Skeletal muscle satellite cell (primary cell): ENCODE data around the gene PEAK1.

Source experiments
- H3K27me3 ChIP-seq: 2 replicates; pipeline ENCODE4 v1.7.0; 2013; ENCODE audit warnings: low read length; ENCODE audit not compliant: control insufficient read depth, insufficient read depth
- H3K36me3 ChIP-seq: 2 replicates; pipeline ENCODE4 v1.7.0; 2013; ENCODE audit warnings: mild to moderate bottlenecking, control low read depth, low read length; ENCODE audit not compliant: insufficient read depth
- H3K4me1 ChIP-seq: 2 replicates; pipeline ENCODE4 v1.7.0; 2013; ENCODE audit warnings: low read length; ENCODE audit not compliant: control insufficient read depth, insufficient read depth
- H3K4me2 ChIP-seq: 2 replicates; pipeline ENCODE4 v1.7.0; 2013; ENCODE audit warnings: mild to moderate bottlenecking, low read length
- H3K4me3 ChIP-seq: 2 replicates; pipeline ENCODE4 v1.7.0; 2013; ENCODE audit warnings: low read length
- H3K9ac ChIP-seq: 2 replicates; pipeline ENCODE4 v1.7.0; 2013; ENCODE audit warnings: mild to moderate bottlenecking, low read depth, low read length, moderate library complexity
- H3K9me3 ChIP-seq: replicated peaks from 2 replicates; pipeline ENCODE4 v1.7.0; 2013; ENCODE audit warnings: mild to moderate bottlenecking, control low read depth, low read length

The PEAK1 gene

GRCh38 chr15:77393471-77393840 lies 26.4 kb downstream of the PEAK1 start:
- Histone ChIP-seq H3K36me3 (no peaks in the 10 kb centered on the region), H3K4me2 (no peak overlapping the region), H3K9me3 (no peaks in the 10 kb centered on the region), H3K9ac (no peak overlapping the region), H3K4me1 (no peaks in the 10 kb centered on the region), H3K4me3 (no peak overlapping the region), H3K27me3 (no peaks in the 10 kb centered on the region)

DNA sequence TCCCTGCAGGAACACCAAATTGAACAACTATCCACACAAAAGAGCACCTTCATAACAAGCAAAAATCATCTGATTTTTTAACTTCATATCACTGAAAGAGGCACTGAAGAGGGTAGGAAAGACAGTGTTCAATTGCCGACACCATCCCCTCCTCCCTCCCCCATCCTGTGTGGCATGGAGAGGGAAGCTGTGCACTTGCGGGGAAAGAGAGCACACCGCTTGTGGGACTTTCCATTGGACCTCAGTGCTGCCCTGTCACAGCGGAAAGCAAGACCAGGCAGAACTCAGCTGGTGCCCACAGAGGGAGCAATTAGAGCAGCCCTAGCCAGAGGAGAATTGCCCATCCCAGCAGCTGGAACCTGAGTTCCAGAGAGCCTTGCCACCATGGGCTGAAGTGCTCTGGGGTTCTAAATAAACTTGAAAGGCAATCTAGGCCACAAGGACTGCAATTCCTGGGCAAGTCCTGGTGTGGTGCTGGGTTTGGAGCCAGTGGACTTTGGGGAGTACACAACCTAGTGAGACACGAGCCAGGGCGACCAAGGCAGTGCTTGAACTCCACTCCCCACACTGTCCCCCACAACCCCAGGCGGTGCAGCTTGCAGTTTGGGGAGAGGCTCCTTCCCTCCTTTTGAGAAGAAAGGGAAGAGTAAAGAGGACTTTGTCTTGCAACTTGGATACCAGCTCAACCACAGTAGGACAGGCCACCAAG lies 27.0 kb downstream of the PEAK1 start:
- no peaks in the 10 kb centered on the region for H3K9me3 ChIP-seq
- H3K4me3 ChIP-seq, result no peak overlapping the region
- no peak overlapping the region for H3K9ac ChIP-seq
- no peaks in the 10 kb centered on the region for H3K36me3 ChIP-seq
- H3K4me2 ChIP-seq, result no peak overlapping the region
- H3K4me1 ChIP-seq, result no peaks in the 10 kb centered on the region
- no peaks in the 10 kb centered on the region for H3K27me3 ChIP-seq

DNA sequence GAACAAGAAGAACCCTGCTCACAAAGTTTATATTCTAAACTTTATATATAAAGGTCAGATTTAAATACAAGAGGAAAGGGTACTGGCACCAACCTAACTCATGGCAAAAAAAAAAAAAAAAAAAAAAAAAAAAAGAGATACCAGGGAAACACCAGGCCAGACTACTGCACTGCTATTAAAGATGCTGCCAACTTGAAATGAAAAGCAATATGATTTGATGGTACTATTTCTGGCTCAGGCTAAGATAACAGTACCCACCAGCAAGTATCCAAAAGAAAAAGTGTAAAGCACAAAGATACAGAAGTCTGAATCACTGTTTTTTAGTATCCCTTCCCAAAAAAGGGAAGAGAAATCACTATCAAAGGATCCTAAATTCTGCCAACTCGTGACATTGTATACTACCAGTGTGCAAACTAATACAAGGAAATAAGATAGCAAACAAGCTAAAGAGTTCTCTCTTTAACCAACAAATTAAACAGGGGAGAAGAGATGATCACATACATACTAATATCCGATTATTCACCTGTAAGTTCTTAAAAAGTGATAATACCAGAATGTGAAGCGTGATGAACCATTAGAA lies 28.4 kb downstream of the PEAK1 start:
- no peaks in the 10 kb centered on the region for H3K9me3 ChIP-seq
- no peaks in the 10 kb centered on the region for H3K36me3 ChIP-seq
- H3K9ac ChIP-seq, result no peak overlapping the region
- H3K4me1 ChIP-seq, result no peaks in the 10 kb centered on the region
- no peak overlapping the region for H3K4me2 ChIP-seq
- H3K27me3 ChIP-seq, result no peaks in the 10 kb centered on the region
- no peak overlapping the region for H3K4me3 ChIP-seq

DNA sequence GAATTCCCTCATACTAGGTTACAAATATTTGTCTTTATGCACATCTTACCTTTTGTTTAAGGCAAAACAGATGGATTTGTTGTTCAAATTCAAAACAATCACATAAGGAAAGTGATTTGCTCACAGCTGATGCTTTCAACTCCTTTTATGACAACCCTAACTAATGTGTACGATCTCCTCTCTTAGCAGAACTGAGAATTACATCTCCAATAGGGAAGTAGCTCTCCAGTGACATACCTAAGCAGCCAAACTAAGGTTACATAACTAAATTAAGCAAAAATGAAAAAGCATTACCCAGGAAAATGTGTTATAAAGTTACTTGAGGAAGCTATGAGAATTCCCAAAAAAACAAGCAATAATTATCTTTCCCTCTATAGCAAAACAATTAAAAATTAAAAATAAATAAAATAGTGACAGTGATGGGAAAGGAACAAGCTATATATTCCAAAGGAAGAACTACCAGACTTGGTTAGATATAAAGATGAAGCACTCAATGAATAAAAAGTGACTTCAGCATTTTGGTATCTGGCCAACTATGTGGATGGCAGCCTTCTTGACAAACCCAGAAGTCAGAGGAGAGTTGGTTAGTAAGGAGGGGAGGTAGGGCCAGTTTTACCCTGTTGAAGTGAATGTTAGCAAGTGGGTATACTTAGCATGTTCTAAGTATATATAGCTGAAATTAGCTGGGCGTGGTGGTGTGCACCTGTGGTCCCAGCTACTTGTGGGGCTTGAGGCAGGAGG lies 32.4 kb downstream of the PEAK1 start:
- H3K9ac ChIP-seq, result no peak overlapping the region

GRCh38 chr15:77386626-77387025 lies 33.3 kb downstream of the PEAK1 start:
- no peak overlapping the region for H3K9ac ChIP-seq
- no peaks in the 10 kb centered on the region for H3K9me3 ChIP-seq
- no peaks in the 10 kb centered on the region for H3K27me3 ChIP-seq
- H3K4me1 ChIP-seq, result no peaks in the 10 kb centered on the region
- H3K4me3 ChIP-seq, result no peak overlapping the region
- H3K36me3 ChIP-seq, result no peaks in the 10 kb centered on the region
- H3K4me2 ChIP-seq, result no peak overlapping the region

More for the DNA sequence above, 32.4 kb downstream of the PEAK1 start:
- Histone ChIP-seq H3K4me1 (no peaks in the 10 kb centered on the region), H3K4me2 (no peak overlapping the region), H3K4me3 (no peak overlapping the region), H3K9me3 (no peaks in the 10 kb centered on the region), H3K36me3 (no peaks in the 10 kb centered on the region), H3K27me3 (no peaks in the 10 kb centered on the region)

GRCh38 chr15:77384589-77385359 lies 35.1 kb downstream of the PEAK1 start:
- no peak overlapping the region for H3K9ac ChIP-seq
- no peaks in the 10 kb centered on the region for H3K9me3 ChIP-seq
- no peaks in the 10 kb centered on the region for H3K27me3 ChIP-seq
- no peak overlapping the region for H3K4me2 ChIP-seq
- no peaks in the 10 kb centered on the region for H3K36me3 ChIP-seq
- no peaks in the 10 kb centered on the region for H3K4me1 ChIP-seq
- no peak overlapping the region for H3K4me3 ChIP-seq

- Histone ChIP-seq H3K4me3 (no peak overlapping the region), H3K4me1 (no peaks in the 10 kb centered on the region), H3K27me3 (no peaks in the 10 kb centered on the region), H3K4me2 (no peak overlapping the region), H3K9ac (no peak overlapping the region), H3K36me3 (no peaks in the 10 kb centered on the region), H3K9me3 (no peaks in the 10 kb centered on the region)
Observed at GRCh38 chr15:77384086-77384485, 35.8 kb downstream of the PEAK1 start.

DNA sequence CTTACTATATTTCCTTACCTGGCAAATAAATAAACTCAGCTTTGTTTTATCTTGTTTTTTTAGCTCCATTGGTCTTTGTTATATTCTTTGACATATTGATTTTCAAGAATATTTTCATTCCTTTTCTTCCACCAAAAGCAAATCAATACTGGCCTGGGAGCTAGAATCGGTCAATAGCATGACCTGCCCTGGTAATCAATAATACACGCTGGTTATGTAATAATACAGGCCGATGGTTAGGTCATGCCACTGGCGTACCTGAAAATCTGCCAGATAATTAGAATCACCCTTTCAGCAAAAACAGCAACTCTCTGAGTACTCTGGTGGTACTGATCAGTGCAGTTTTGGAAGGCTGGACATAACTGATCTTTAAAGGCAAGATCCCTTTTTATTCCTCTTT lies 39.9 kb downstream of the PEAK1 start:
- H3K4me2 ChIP-seq, result no peak overlapping the region
- no peak overlapping the region for H3K4me3 ChIP-seq
- no peak overlapping the region for H3K9ac ChIP-seq
- H3K36me3 ChIP-seq, result no peaks in the 10 kb centered on the region
- H3K27me3 ChIP-seq, result no peaks in the 10 kb centered on the region
- no peaks in the 10 kb centered on the region for H3K9me3 ChIP-seq
- H3K4me1 ChIP-seq, result no peaks in the 10 kb centered on the region

DNA sequence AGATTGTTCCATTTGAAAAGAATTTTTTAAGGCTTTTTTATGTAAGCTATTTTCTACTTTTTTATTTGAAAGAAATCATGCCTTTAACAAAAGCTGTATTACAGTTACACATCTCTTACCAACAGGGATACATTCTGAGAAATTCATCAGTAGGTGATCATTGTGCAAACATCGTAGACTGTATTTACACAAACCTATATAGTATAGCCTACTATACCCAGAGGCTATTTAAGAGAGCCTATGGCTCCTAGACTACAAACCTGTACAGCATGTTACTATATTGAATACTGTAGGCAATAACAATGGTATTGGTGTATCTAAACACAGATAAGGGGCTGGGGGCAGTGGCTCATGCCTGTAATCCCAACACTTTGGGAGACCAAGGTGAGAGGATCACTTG lies 43.1 kb downstream of the PEAK1 start:
- Histone ChIP-seq H3K4me1 (no peaks in the 10 kb centered on the region), H3K27me3 (no peaks in the 10 kb centered on the region), H3K36me3 (no peaks in the 10 kb centered on the region), H3K9me3 (no peaks in the 10 kb centered on the region), H3K4me3 (no peak overlapping the region), H3K9ac (no peak overlapping the region), H3K4me2 (no peak overlapping the region)

DNA sequence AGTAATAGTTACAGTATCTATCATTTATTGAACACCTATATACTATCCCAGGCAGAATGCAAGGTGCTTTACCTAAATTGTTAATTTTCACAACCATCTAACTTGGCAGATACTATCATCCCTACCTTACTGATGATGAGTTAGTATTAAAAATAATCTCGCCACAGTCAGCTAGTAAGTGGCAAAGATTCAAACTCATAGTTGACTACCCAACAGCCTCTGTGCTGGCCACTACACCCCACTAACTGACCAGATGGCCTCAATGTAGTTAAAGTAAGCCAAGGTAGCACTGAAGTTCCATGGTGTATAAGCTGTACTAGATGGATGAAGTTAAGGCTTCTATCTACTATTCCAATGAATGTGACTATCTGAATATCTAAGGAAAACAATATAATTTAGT lies 44.8 kb downstream of the PEAK1 start:
- no peak overlapping the region for H3K4me2 ChIP-seq
- no peak overlapping the region for H3K9ac ChIP-seq
- no peaks in the 10 kb centered on the region for H3K4me1 ChIP-seq
- H3K9me3 ChIP-seq, result no peaks in the 10 kb centered on the region
- no peaks in the 10 kb centered on the region for H3K27me3 ChIP-seq
- H3K36me3 ChIP-seq, result no peaks in the 10 kb centered on the region
- H3K4me3 ChIP-seq, result no peak overlapping the region

- no peaks in the 10 kb centered on the region for H3K36me3 ChIP-seq
- no peak overlapping the region for H3K9ac ChIP-seq
- H3K4me3 ChIP-seq, result no peak overlapping the region
- H3K27me3 ChIP-seq, result no peaks in the 10 kb centered on the region
- no peak overlapping the region for H3K4me2 ChIP-seq
- H3K4me1 ChIP-seq, result peaks cover 2% of the 10 kb centered on the region
- H3K9me3 ChIP-seq, result no peaks in the 10 kb centered on the region
Observed at GRCh38 chr15:77373441-77373840, 46.5 kb downstream of the PEAK1 start.
